LNCAP (cell line): ENCODE data around the gene TMEM131.

Source experiments
- TF ChIP-seq, protein P1 (sequence below): fragments of 450-650 bp; IDR thresholded peaks from 2 replicates; pipeline ENCODE4 v1.5.1; 2017; ENCODE audit warnings: mild to moderate bottlenecking

The TMEM131 gene

DNA sequence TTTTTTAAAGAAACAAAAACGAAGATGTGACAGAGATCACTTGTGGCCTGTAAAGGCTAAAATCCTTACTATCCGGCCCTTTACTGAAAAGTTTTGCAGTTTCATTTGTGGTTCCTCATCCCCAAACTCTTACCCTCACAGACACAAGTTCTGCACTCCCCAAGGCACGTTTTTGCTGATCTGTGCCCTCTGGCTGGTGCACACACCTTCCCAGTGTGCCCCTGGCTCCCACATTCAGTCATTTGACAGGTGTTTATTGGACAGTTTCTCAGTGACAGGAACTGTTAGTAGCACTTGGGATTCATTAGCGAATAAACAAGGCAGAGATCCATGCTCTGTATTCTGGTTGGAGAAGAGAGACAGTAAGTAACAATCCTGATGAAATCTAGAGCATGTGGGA lies 259.6 kb downstream of the TMEM131 start:
- TF ChIP-seq, protein P1, sequence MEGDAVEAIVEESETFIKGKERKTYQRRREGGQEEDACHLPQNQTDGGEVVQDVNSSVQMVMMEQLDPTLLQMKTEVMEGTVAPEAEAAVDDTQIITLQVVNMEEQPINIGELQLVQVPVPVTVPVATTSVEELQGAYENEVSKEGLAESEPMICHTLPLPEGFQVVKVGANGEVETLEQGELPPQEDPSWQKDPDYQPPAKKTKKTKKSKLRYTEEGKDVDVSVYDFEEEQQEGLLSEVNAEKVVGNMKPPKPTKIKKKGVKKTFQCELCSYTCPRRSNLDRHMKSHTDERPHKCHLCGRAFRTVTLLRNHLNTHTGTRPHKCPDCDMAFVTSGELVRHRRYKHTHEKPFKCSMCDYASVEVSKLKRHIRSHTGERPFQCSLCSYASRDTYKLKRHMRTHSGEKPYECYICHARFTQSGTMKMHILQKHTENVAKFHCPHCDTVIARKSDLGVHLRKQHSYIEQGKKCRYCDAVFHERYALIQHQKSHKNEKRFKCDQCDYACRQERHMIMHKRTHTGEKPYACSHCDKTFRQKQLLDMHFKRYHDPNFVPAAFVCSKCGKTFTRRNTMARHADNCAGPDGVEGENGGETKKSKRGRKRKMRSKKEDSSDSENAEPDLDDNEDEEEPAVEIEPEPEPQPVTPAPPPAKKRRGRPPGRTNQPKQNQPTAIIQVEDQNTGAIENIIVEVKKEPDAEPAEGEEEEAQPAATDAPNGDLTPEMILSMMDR, result no peak

- TF ChIP-seq, protein P1, result no peak
Measured at GRCh38 chr2:97735161-97735561, 260.6 kb downstream of the TMEM131 start.

- TF ChIP-seq, protein P1, result no peak
Measured at GRCh38 chr2:97734061-97735051, 261.4 kb downstream of the TMEM131 start.

- TF ChIP-seq, protein P1, result no peak
Measured at GRCh38 chr2:97733341-97734035, 262.3 kb downstream of the TMEM131 start.

GRCh38 chr2:97732436-97733340 lies 263.1 kb downstream of the TMEM131 start:
- TF ChIP-seq, protein P1, result no peak

GRCh38 chr2:97731274-97732020 lies 264.3 kb downstream of the TMEM131 start:
- TF ChIP-seq, protein P1, result no peak
